ENCODE measurements around the gene DNM3. TPM values are rescaled to one million over a fixed set of nuclear protein-coding genes. Genes with fewer than 3 reads are reported as not detected.

The DNM3 gene
- total and polyA plus RNA-seq, 10 of the 15 experiments (the other 5 are each of a cell fraction or from before 2014, with no cell fraction given): 0.03 to 1.5 (median 0.08) TPM; not detected in 3

GRCh38 chr1:172338295-172338735 lies 497.0 kb downstream of the DNM3 start (continued):
- TF ChIP-seq SKIL (IDR thresholded peaks at IDR 0.05; ENCODE audit: low read depth, poor library complexity, severe bottlenecking) (no peak), RCOR1 (conservative IDR thresholded peaks at IDR 0.05; ENCODE audit: low read depth, low read length) (no peak), NFIC (IDR thresholded peaks at IDR 0.05; ENCODE audit: low read depth, low read length) (peak; percentile 86), CUX1 (IDR thresholded peaks at IDR 0.05; ENCODE audit: insufficient replicate concordance, low read depth, low read length) (no peak), ZSCAN29 (IDR thresholded peaks at IDR 0.05) (no peak; the same call in 1 of the 2 replicates), SRF (IDR thresholded peaks at IDR 0.05; ENCODE audit: low read depth in 2 of 2, low read length in 2 of 2) (no peak), FOXK2 (IDR thresholded peaks at IDR 0.05) (no peak), RAD21 (IDR thresholded peaks at IDR 0.05; ENCODE audit: insufficient read depth, low read depth, low read length) (no peak), BCL3 (IDR thresholded peaks at IDR 0.05; ENCODE audit: borderline replicate concordance, insufficient read depth, low read depth, low read length, poor library complexity, severe bottlenecking) (no peak), ZNF207 (IDR thresholded peaks at IDR 0.05; ENCODE audit: borderline replicate concordance) (no peak), ZNF24 (IDR thresholded peaks at IDR 0.05) (no peak), ZNF622 (IDR thresholded peaks at IDR 0.05) (no peak), RAD51 (IDR thresholded peaks at IDR 0.05) (no peak), NR2C2 (IDR thresholded peaks at IDR 0.05; ENCODE audit: borderline replicate concordance, control insufficient read depth, insufficient read length, low read depth) (no peak), ASH2L (IDR thresholded peaks at IDR 0.05; ENCODE audit: borderline replicate concordance, low read depth) (no peak), GABPA (IDR thresholded peaks at IDR 0.05; ENCODE audit: low read depth) (peak; percentile 44; the same call in 1 of the 2 replicates), YBX1 (IDR thresholded peaks at IDR 0.05) (no peak), MYB (IDR thresholded peaks at IDR 0.05; ENCODE audit: borderline replicate concordance, low read depth, low read length) (no peak), CEBPZ (IDR thresholded peaks at IDR 0.05; ENCODE audit: low read depth, low read length) (no peak)

Measured in GM12878 (cell line).